Lung (tissue), 12 donors: ENCODE data around the gene FAM184A. TPM values are rescaled to one million over a fixed set of nuclear protein-coding genes. Genes with fewer than 3 reads are reported as not detected.

Source experiments
- ATAC-seq: fragments of 200-7000 bp; cut with Tn5 transposase; one replicate; pipeline ENCODE4 v1.9.1; 2020; ENCODE audit warnings: moderate number of reproducible peaks; ENCODE audit not compliant: insufficient read depth, low FRiP score
- DNase-seq, 3 donors: peaks; one replicate each; pipeline ENCODE4 v3.0.0-alpha.2; 2013 to 2017
- H3K27ac ChIP-seq, 2 donors: one replicate each; pipeline ENCODE4 v1.5.1; 2013; ENCODE audit warnings: mild to moderate bottlenecking in 2 of 2, moderate library complexity in 2 of 2, control low read depth in 1 of 2, inconsistent platforms in 1 of 2, low read depth in 1 of 2, low read length in 1 of 2
- H3K27me3 ChIP-seq, 3 donors: one replicate each; pipeline ENCODE4 v1.5.1; 2013; ENCODE audit warnings: low read length in 2 of 3; ENCODE audit not compliant: control insufficient read depth in 3 of 3, insufficient read depth in 3 of 3
- H3K36me3 ChIP-seq, 4 donors: one replicate each; pipeline ENCODE4 v1.5.1; 2013; ENCODE audit warnings: low read length in 4 of 4, mild to moderate bottlenecking in 1 of 4, moderate library complexity in 1 of 4; ENCODE audit not compliant: control insufficient read depth in 4 of 4, insufficient read depth in 4 of 4
- H3K4me1 ChIP-seq, 5 donors: one replicate each; pipeline ENCODE4 v1.5.1; 2013; ENCODE audit warnings: low read length in 5 of 5, mild to moderate bottlenecking in 2 of 5, moderate library complexity in 1 of 5; ENCODE audit not compliant: control insufficient read depth in 5 of 5, insufficient read depth in 5 of 5
- H3K4me3 ChIP-seq: one replicate; pipeline ENCODE4 v1.5.1; 2013; ENCODE audit warnings: mild to moderate bottlenecking, control low read depth, moderate library complexity
- H3K9ac ChIP-seq, 2 donors: one replicate each; pipeline ENCODE4 v1.5.1; 2013; ENCODE audit warnings: low read length in 2 of 2, control low read depth in 1 of 2; ENCODE audit not compliant: insufficient read depth in 1 of 2
- H3K9me3 ChIP-seq, 4 donors: one replicate each; pipeline ENCODE4 v1.5.1; 2013; ENCODE audit warnings: low read length in 3 of 4, mild to moderate bottlenecking in 1 of 4, moderate library complexity in 1 of 4; ENCODE audit not compliant: control insufficient read depth in 4 of 4, insufficient read depth in 3 of 4
- CTCF ChIP-seq: IDR thresholded peaks from 2 replicates; pipeline ENCODE4 v1.5.1; 2012; ENCODE audit warnings: mild to moderate bottlenecking; ENCODE audit errors: control extremely low read depth, extremely low read depth
- WGBS, 2 donors: extraction: QIAGEN DNeasy Blood & Tissue Kit; methylation state at CpG; one replicate each; pipeline ENCODE4 v1.1.7; 2013; 5-methylcytosine and 5-hydroxymethylcytosine counted together
- polyA plus RNA-seq, 2 donors: library from polyadenylated mRNA; stranded (reverse); fragments of 200-250 nt; gene quantifications; one replicate each; pipeline ENCODE4 v1.2.1, GENCODE V29; 2013
- total RNA-seq, 2 donors: library from RNA; depleted of rRNA in 1 of 2; stranded (reverse); fragments of >200 nt in 1 of 2; gene quantifications; one replicate each; pipeline ENCODE4 v1.2.1, GENCODE V29; 2014 to 2021
- donor health status: control.
- donor health status: control.
- donor health status: Bipolar disorder and iron deficiency.
- donor health status: healthy.
- donor health status: DM: yes; HTN: yes; CAD: no.

FAM184A gene
- total and polyA plus RNA-seq, 4 donors: 4.4 to 63.4 (median 22.7) TPM

- no peak for TF ChIP-seq CTCF
- DNase-seq (no peak), ATAC-seq (no peak)
- Histone ChIP-seq H3K9ac (no peak overlapping the region), H3K9me3 (no peaks in the 10 kb centered on the region), H3K36me3 (no peaks in the 10 kb centered on the region), H3K27me3 (no peaks in the 10 kb centered on the region), H3K4me1 (peaks cover 0 to 14% (median 3%) of the 10 kb centered on the region in 5 donors), H3K27ac (no peak overlapping the region), H3K4me3 (no peak overlapping the region)
- WGBS, 2 donors: 90 to 94% methylated on average over 2 of the region's 2 CpGs
These were observed 50.4 kb downstream of the FAM184A start for GRCh38 chr6:119028091-119028490.

- WGBS, 2 donors: 58 to 74% methylated on average over 3 of the region's 3 CpGs
- no peaks in the 10 kb centered on the region for H3K36me3 ChIP-seq
These were observed 51.0 kb downstream of the FAM184A start for GRCh38 chr6:119027465-119027864.

GRCh38 chr6:119026822-119027221 lies 51.6 kb downstream of the FAM184A start:
- 91 to 94% methylated on average over 3 of the region's 3 CpGs for WGBS, 2 donors
- no peak overlapping the region for H3K4me3 ChIP-seq
- no peaks in the 10 kb centered on the region for H3K27me3 ChIP-seq
- no peaks in the 10 kb centered on the region for H3K36me3 ChIP-seq
- DNase-seq: no peak
- H3K27ac ChIP-seq: no peak overlapping the region
- peaks cover 0 to 11% (median 3%) of the 10 kb centered on the region in 5 donors for H3K4me1 ChIP-seq
- no peaks in the 10 kb centered on the region for H3K9me3 ChIP-seq
- no peak overlapping the region for H3K9ac ChIP-seq
- no peak for TF ChIP-seq CTCF
- ATAC-seq: no peak

More at GRCh38 chr6:119027465-119027864, 51.0 kb downstream of the FAM184A start:
- DNase-seq (no peak), ATAC-seq (no peak)
- no peak overlapping the region for H3K9ac ChIP-seq
- H3K27me3 ChIP-seq: no peaks in the 10 kb centered on the region
- TF ChIP-seq CTCF: no peak
- H3K9me3 ChIP-seq: no peaks in the 10 kb centered on the region
- no peak overlapping the region for H3K27ac ChIP-seq
- H3K4me3 ChIP-seq: no peak overlapping the region
- H3K4me1 ChIP-seq: peaks cover 0 to 12% (median 3%) of the 10 kb centered on the region in 5 donors

GRCh38 chr6:119025793-119026192 lies 52.7 kb downstream of the FAM184A start:
- Histone ChIP-seq H3K4me1 (peaks cover 0 to 11% (median 3%) of the 10 kb centered on the region in 5 donors), H3K36me3 (no peaks in the 10 kb centered on the region), H3K9ac (no peak overlapping the region), H3K4me3 (no peak overlapping the region), H3K27ac (no peak overlapping the region), H3K27me3 (no peaks in the 10 kb centered on the region), H3K9me3 (no peaks in the 10 kb centered on the region)
- 90 to 96% methylated on average over 2 of the region's 2 CpGs for WGBS, 2 donors
- ATAC-seq (no peak), DNase-seq (no peak)
- no peak for TF ChIP-seq CTCF
